Lower leg skin (tissue), 3 donors: ENCODE results near the gene CUL7.

Experiments used
- POLR2A ChIP-seq, 2 donors: fragments of 450-650 bp; IDR thresholded peaks; one replicate each; pipeline ENCODE4 v1.6.1; 2016 to 2017; ENCODE audit warnings: antibody characterized with exemption in 2 of 2, mild to moderate bottlenecking in 1 of 2, moderate library complexity in 1 of 2
- TF ChIP-seq, protein P1 (sequence below), 3 donors: fragments of 450-650 bp; IDR thresholded peaks; one replicate each; pipeline ENCODE4 v1.5.1; 2016; ENCODE audit warnings: antibody characterized with exemption in 3 of 3, mild to moderate bottlenecking in 3 of 3, moderate library complexity in 2 of 3

DNA sequence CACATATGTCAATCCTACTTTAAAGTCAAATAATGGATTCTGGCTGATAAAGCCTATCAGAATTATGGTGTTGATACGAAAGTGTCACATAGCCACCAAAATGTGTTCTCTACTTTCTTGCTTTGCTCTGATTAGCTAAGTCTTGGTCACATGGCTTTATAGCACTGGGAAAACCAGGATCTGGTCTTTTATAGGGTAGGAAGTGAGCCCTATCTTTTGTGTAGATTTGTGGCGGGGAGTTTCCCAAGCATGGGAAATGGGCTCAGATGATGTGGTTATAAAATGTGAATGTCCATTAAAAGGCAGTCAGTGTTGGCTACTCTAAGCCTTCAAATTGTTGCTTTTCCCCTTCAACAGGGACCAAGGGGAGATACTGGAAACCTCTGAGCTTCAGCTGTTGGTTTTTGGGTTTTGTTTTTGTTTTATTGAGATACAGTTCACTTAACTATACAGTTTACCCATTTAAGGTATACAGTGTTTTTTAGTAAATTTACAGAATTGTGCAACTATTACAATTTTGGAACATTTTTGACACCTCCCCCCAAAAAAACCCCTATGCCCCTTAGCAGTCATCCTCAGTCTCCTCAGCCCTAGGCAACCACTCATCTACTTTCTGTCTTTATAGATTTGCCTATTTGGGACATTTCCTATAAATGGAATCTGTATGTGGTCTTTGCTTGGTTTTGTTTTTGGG lies 20.0 kb downstream of the CUL7 start:
- TF ChIP-seq, protein P1, sequence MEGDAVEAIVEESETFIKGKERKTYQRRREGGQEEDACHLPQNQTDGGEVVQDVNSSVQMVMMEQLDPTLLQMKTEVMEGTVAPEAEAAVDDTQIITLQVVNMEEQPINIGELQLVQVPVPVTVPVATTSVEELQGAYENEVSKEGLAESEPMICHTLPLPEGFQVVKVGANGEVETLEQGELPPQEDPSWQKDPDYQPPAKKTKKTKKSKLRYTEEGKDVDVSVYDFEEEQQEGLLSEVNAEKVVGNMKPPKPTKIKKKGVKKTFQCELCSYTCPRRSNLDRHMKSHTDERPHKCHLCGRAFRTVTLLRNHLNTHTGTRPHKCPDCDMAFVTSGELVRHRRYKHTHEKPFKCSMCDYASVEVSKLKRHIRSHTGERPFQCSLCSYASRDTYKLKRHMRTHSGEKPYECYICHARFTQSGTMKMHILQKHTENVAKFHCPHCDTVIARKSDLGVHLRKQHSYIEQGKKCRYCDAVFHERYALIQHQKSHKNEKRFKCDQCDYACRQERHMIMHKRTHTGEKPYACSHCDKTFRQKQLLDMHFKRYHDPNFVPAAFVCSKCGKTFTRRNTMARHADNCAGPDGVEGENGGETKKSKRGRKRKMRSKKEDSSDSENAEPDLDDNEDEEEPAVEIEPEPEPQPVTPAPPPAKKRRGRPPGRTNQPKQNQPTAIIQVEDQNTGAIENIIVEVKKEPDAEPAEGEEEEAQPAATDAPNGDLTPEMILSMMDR (IDR thresholded peaks at IDR 0.05), result no peak
- no peak for TF ChIP-seq POLR2A (IDR thresholded peaks at IDR 0.05)
